ENCODE data around the gene ERGIC2.

The ERGIC2 gene

GRCh38 chr12:29343022-29343799 is 37.8 kb downstream of the ERGIC2 start:
- Histone ChIP-seq H3K4me1 (ENCODE audit: insufficient read depth, low read length) (no peaks in the 10 kb centered on the region), H3K9ac (ENCODE audit: low read depth, low read length) (no peak overlapping the region), H3K36me3 (ENCODE audit: insufficient read depth, low read length) (peaks cover 3% of the 10 kb centered on the region; the same call in 1 of the 2 replicates)

GRCh38 chr12:29337325-29337724 is 43.6 kb downstream of the ERGIC2 start:
- Histone ChIP-seq H3K9me3 (ENCODE audit: control insufficient read depth, insufficient read depth, low read length) (no peaks in the 10 kb centered on the region), H3K9ac (ENCODE audit: low read depth, low read length) (no peak overlapping the region), H3K36me3 (ENCODE audit: insufficient read depth, low read length) (no peaks in the 10 kb centered on the region; the same call in 1 of the 2 replicates), H3K4me1 (ENCODE audit: insufficient read depth, low read length) (no peaks in the 10 kb centered on the region)

More at GRCh38 chr12:29343022-29343799, 37.8 kb downstream of the ERGIC2 start:
- no peaks in the 10 kb centered on the region for H3K9me3 ChIP-seq (ENCODE audit: control insufficient read depth, insufficient read depth, low read length)

- H3K36me3 ChIP-seq (ENCODE audit: insufficient read depth, low read length) = no peaks in the 10 kb centered on the region; the same call in 1 of the 2 replicates
- no peaks in the 10 kb centered on the region for H3K4me1 ChIP-seq (ENCODE audit: insufficient read depth, low read length)
- H3K9me3 ChIP-seq (ENCODE audit: control insufficient read depth, insufficient read depth, low read length) = no peaks in the 10 kb centered on the region
- no peak overlapping the region for H3K9ac ChIP-seq (ENCODE audit: low read depth, low read length)
Measured at GRCh38 chr12:29334937-29335336, 46.0 kb downstream of the ERGIC2 start.

GRCh38 chr12:29333178-29333577 is 47.8 kb downstream of the ERGIC2 start:
- H3K9me3 ChIP-seq (ENCODE audit: control insufficient read depth, insufficient read depth, low read length) = no peaks in the 10 kb centered on the region
- no peak overlapping the region for H3K9ac ChIP-seq (ENCODE audit: low read depth, low read length)
- H3K4me1 ChIP-seq (ENCODE audit: insufficient read depth, low read length) = no peaks in the 10 kb centered on the region
- no peaks in the 10 kb centered on the region; the same call in 1 of the 2 replicates for H3K36me3 ChIP-seq (ENCODE audit: insufficient read depth, low read length)

GRCh38 chr12:29329411-29329810 is 51.6 kb downstream of the ERGIC2 start:
- H3K9ac ChIP-seq (ENCODE audit: low read depth, low read length) = no peak overlapping the region
- no peaks in the 10 kb centered on the region for H3K4me1 ChIP-seq (ENCODE audit: insufficient read depth, low read length)
- H3K36me3 ChIP-seq (ENCODE audit: insufficient read depth, low read length) = no peaks in the 10 kb centered on the region; the same call in 1 of the 2 replicates
- H3K9me3 ChIP-seq (ENCODE audit: control insufficient read depth, insufficient read depth, low read length) = no peaks in the 10 kb centered on the region

GRCh38 chr12:29322157-29322556 is 58.8 kb downstream of the ERGIC2 start:
- H3K36me3 ChIP-seq (ENCODE audit: insufficient read depth, low read length) = no peaks in the 10 kb centered on the region
- H3K9ac ChIP-seq (ENCODE audit: low read depth, low read length) = no peak overlapping the region
- peaks cover 3% of the 10 kb centered on the region; the same call in 1 of the 2 replicates for H3K9me3 ChIP-seq (ENCODE audit: control insufficient read depth, insufficient read depth, low read length)
- H3K4me1 ChIP-seq (ENCODE audit: insufficient read depth, low read length) = no peaks in the 10 kb centered on the region

- Histone ChIP-seq H3K36me3 (ENCODE audit: insufficient read depth, low read length) (no peaks in the 10 kb centered on the region), H3K9ac (ENCODE audit: low read depth, low read length) (no peak overlapping the region), H3K9me3 (ENCODE audit: control insufficient read depth, insufficient read depth, low read length) (peaks cover 3% of the 10 kb centered on the region; the same call in 1 of the 2 replicates), H3K4me1 (ENCODE audit: insufficient read depth, low read length) (peaks cover 4% of the 10 kb centered on the region)
Measured at GRCh38 chr12:29320295-29321085, 60.5 kb downstream of the ERGIC2 start.

GRCh38 chr12:29317556-29318363 is 63.2 kb downstream of the ERGIC2 start:
- H3K9ac ChIP-seq (ENCODE audit: low read depth, low read length) = no peak overlapping the region
- H3K9me3 ChIP-seq (ENCODE audit: control insufficient read depth, insufficient read depth, low read length) = peaks cover 2% of the 10 kb centered on the region; the same call in 1 of the 2 replicates
- H3K4me1 ChIP-seq (ENCODE audit: insufficient read depth, low read length) = peaks cover 4% of the 10 kb centered on the region
- H3K36me3 ChIP-seq (ENCODE audit: insufficient read depth, low read length) = no peaks in the 10 kb centered on the region; the same call in 1 of the 2 replicates

GRCh38 chr12:29316752-29317151 is 64.2 kb downstream of the ERGIC2 start:
- H3K36me3 ChIP-seq (ENCODE audit: insufficient read depth, low read length) = no peaks in the 10 kb centered on the region; the same call in 1 of the 2 replicates
- H3K4me1 ChIP-seq (ENCODE audit: insufficient read depth, low read length) = peaks cover 4% of the 10 kb centered on the region
- no peak overlapping the region for H3K9ac ChIP-seq (ENCODE audit: low read depth, low read length)
- H3K9me3 ChIP-seq (ENCODE audit: control insufficient read depth, insufficient read depth, low read length) = no peaks in the 10 kb centered on the region

GRCh38 chr12:29314416-29314815 is 66.6 kb downstream of the ERGIC2 start:
- Histone ChIP-seq H3K9ac (ENCODE audit: low read depth, low read length) (no peak overlapping the region), H3K9me3 (ENCODE audit: control insufficient read depth, insufficient read depth, low read length) (no peaks in the 10 kb centered on the region), H3K4me1 (ENCODE audit: insufficient read depth, low read length) (peaks cover 4% of the 10 kb centered on the region), H3K36me3 (ENCODE audit: insufficient read depth, low read length) (no peaks in the 10 kb centered on the region; the same call in 1 of the 2 replicates)

- H3K4me1 ChIP-seq (ENCODE audit: insufficient read depth, low read length) = no peaks in the 10 kb centered on the region
- H3K36me3 ChIP-seq (ENCODE audit: insufficient read depth, low read length) = no peaks in the 10 kb centered on the region; the same call in 1 of the 2 replicates
- H3K9ac ChIP-seq (ENCODE audit: low read depth, low read length) = no peak overlapping the region
- no peaks in the 10 kb centered on the region for H3K9me3 ChIP-seq (ENCODE audit: control insufficient read depth, insufficient read depth, low read length)
Measured at GRCh38 chr12:29310899-29311298, 70.1 kb downstream of the ERGIC2 start.

- H3K9me3 ChIP-seq (ENCODE audit: control insufficient read depth, insufficient read depth, low read length) = no peaks in the 10 kb centered on the region
- no peak overlapping the region for H3K9ac ChIP-seq (ENCODE audit: low read depth, low read length)
- H3K4me1 ChIP-seq (ENCODE audit: insufficient read depth, low read length) = no peaks in the 10 kb centered on the region
- H3K36me3 ChIP-seq (ENCODE audit: insufficient read depth, low read length) = no peaks in the 10 kb centered on the region; the same call in 1 of the 2 replicates
Measured at GRCh38 chr12:29309320-29309902, 71.6 kb downstream of the ERGIC2 start.

GRCh38 chr12:29306682-29307081 is 74.3 kb downstream of the ERGIC2 start:
- Histone ChIP-seq H3K36me3 (ENCODE audit: insufficient read depth, low read length) (no peaks in the 10 kb centered on the region; the same call in 1 of the 2 replicates), H3K9ac (ENCODE audit: low read depth, low read length) (no peak overlapping the region), H3K4me1 (ENCODE audit: insufficient read depth, low read length) (no peaks in the 10 kb centered on the region), H3K9me3 (ENCODE audit: control insufficient read depth, insufficient read depth, low read length) (no peaks in the 10 kb centered on the region)

All from ES-I3 (cell line).